DOHH2 (cell line): Measurements from ENCODE around the gene RDH11.

Experiments used
- EZH2phosphoT487 ChIP-seq: fragments of 200-600 bp; sonication (generic); IDR thresholded peaks from 2 replicates; pipeline ENCODE4 v1.6.1; 2017; ENCODE audit warnings: borderline replicate concordance, mild to moderate bottlenecking, antibody characterized with exemption, low read length, moderate library complexity, mixed read lengths
- TF ChIP-seq, protein P1 (sequence below): fragments of 200-600 bp; sonication (generic); IDR thresholded peaks from one replicate; pipeline ENCODE4 v1.5.1; 2014; ENCODE audit warnings: antibody characterized with exemption, mild to moderate bottlenecking, low read depth, low read length; ENCODE audit not compliant: poor library complexity, severe bottlenecking

DNA sequence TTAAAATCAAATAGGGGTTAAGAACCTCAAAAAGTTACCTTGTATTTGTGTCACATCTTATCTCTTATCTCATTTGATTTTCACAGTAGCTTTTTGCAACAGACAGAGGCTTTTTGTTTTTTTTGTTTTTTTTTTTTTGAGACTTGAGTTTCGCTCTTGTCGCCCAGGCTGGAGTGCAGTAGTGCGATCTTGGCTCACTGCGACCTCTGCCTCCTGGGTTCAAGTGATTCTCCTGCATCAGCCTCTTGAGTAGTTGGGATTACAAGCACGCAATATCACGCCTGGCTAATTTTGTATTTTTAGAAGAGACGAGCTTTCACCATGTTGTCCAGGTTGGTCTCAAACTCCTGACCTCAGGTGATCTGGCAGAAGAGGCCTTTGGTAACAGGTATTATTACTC, 31.8 kb upstream of the RDH11 start:
- TF ChIP-seq, protein P1, sequence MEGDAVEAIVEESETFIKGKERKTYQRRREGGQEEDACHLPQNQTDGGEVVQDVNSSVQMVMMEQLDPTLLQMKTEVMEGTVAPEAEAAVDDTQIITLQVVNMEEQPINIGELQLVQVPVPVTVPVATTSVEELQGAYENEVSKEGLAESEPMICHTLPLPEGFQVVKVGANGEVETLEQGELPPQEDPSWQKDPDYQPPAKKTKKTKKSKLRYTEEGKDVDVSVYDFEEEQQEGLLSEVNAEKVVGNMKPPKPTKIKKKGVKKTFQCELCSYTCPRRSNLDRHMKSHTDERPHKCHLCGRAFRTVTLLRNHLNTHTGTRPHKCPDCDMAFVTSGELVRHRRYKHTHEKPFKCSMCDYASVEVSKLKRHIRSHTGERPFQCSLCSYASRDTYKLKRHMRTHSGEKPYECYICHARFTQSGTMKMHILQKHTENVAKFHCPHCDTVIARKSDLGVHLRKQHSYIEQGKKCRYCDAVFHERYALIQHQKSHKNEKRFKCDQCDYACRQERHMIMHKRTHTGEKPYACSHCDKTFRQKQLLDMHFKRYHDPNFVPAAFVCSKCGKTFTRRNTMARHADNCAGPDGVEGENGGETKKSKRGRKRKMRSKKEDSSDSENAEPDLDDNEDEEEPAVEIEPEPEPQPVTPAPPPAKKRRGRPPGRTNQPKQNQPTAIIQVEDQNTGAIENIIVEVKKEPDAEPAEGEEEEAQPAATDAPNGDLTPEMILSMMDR: no peak
- TF ChIP-seq EZH2phosphoT487: no peak
